Panc1 (cell line): ENCODE results near the gene DLG2.

Experiments used
- POLR2AphosphoS5 ChIP-seq: IDR thresholded peaks from 2 replicates; pipeline ENCODE4 v1.6.1; 2012; ENCODE audit warnings: mild to moderate bottlenecking, low read depth, low read length, moderate library complexity
- SIN3A ChIP-seq: IDR thresholded peaks from 2 replicates; pipeline ENCODE4 v1.6.1; 2012; ENCODE audit warnings: low read depth, mild to moderate bottlenecking, low read length, moderate library complexity, borderline replicate concordance; ENCODE audit not compliant: insufficient read depth
- TCF7L2 ChIP-seq: IDR thresholded peaks from 2 replicates; pipeline ENCODE4 v1.6.1; 2011; ENCODE audit warnings: mild to moderate bottlenecking, low read depth, low read length, inconsistent platforms
- TF ChIP-seq, protein P1 (sequence below): fragments of 450-650 bp; IDR thresholded peaks from 2 replicates; pipeline ENCODE4 v1.5.1; 2017; ENCODE audit warnings: mild to moderate bottlenecking
- TF ChIP-seq, protein P2 (sequence below), 2 experiments: IDR thresholded peaks; 2 replicates each; pipeline ENCODE4 v1.6.1; 2011 to 2012; ENCODE audit warnings: low read depth in 2 of 2, control low read depth in 1 of 2, low read length in 1 of 2, mild to moderate bottlenecking in 1 of 2, moderate library complexity in 1 of 2; ENCODE audit not compliant: insufficient read depth in 1 of 2

DNA sequence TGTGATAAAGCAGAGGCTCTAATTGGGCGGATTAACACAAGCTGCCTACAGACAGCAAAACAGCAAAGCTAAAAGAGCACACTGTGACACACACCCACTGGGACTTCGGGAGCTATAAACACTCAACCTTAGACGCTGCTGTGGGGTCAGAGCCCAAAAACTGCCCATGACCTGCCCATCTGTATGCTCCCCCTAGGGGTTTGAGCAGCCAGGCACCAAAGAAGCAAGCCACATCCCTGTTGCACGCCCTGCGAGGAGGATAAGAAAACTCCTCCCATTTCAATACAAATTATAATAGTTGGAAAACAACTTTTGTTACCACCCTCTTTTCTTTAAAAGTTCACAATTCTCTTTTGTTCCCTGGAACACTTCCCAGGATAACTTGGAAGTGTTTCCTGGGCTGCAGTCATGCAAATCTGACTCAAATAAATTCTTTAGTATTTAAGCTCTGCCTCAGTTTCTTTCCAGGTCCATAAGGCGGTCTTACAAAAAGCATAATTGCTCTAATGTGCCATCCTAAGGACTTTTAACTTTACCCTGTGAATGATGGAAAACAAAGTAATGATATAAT lies 86.4 kb downstream of the DLG2 start:
- TF ChIP-seq, protein P1, sequence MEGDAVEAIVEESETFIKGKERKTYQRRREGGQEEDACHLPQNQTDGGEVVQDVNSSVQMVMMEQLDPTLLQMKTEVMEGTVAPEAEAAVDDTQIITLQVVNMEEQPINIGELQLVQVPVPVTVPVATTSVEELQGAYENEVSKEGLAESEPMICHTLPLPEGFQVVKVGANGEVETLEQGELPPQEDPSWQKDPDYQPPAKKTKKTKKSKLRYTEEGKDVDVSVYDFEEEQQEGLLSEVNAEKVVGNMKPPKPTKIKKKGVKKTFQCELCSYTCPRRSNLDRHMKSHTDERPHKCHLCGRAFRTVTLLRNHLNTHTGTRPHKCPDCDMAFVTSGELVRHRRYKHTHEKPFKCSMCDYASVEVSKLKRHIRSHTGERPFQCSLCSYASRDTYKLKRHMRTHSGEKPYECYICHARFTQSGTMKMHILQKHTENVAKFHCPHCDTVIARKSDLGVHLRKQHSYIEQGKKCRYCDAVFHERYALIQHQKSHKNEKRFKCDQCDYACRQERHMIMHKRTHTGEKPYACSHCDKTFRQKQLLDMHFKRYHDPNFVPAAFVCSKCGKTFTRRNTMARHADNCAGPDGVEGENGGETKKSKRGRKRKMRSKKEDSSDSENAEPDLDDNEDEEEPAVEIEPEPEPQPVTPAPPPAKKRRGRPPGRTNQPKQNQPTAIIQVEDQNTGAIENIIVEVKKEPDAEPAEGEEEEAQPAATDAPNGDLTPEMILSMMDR: peak; percentile 9; the same call in 1 of the 2 replicates
- TF ChIP-seq POLR2AphosphoS5: no peak
- TF ChIP-seq, protein P2, sequence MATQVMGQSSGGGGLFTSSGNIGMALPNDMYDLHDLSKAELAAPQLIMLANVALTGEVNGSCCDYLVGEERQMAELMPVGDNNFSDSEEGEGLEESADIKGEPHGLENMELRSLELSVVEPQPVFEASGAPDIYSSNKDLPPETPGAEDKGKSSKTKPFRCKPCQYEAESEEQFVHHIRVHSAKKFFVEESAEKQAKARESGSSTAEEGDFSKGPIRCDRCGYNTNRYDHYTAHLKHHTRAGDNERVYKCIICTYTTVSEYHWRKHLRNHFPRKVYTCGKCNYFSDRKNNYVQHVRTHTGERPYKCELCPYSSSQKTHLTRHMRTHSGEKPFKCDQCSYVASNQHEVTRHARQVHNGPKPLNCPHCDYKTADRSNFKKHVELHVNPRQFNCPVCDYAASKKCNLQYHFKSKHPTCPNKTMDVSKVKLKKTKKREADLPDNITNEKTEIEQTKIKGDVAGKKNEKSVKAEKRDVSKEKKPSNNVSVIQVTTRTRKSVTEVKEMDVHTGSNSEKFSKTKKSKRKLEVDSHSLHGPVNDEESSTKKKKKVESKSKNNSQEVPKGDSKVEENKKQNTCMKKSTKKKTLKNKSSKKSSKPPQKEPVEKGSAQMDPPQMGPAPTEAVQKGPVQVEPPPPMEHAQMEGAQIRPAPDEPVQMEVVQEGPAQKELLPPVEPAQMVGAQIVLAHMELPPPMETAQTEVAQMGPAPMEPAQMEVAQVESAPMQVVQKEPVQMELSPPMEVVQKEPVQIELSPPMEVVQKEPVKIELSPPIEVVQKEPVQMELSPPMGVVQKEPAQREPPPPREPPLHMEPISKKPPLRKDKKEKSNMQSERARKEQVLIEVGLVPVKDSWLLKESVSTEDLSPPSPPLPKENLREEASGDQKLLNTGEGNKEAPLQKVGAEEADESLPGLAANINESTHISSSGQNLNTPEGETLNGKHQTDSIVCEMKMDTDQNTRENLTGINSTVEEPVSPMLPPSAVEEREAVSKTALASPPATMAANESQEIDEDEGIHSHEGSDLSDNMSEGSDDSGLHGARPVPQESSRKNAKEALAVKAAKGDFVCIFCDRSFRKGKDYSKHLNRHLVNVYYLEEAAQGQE (IDR thresholded peaks at IDR 0.05; ENCODE audit: insufficient read depth in 1 of 2, low read depth in 2 of 2, low read length in 1 of 2): no peak
- TF ChIP-seq SIN3A: no peak
- no peak for TF ChIP-seq TCF7L2
